Stimulated activated effector memory CD8-positive, alpha-beta T cell treated with anti-CD3 and anti-CD28 coated beads, Interleukin-12 subunit alpha, Interleukin-12 subunit beta, amount 100 ng/mL, for 72 hours (primary cell): ENCODE data around the gene RTEL1.

Source experiments
- ATAC-seq: fragments of 150-1000 bp; cut with Tn5 transposase; 2 replicates; pipeline ENCODE4 v1.10.0; 2021
- DNase-seq, 2 donors: peaks; one replicate each; pipeline ENCODE4 v3.0.0; 2021 to 2022; ENCODE audit warnings: low spot score in 2 of 2
- H3K27ac Mint-ChIP-seq: one replicate; pipeline ENCODE4 v1.8.0; 2022; ENCODE audit warnings: mild to moderate bottlenecking, mixed read lengths
- H3K36me3 Mint-ChIP-seq: one replicate; pipeline ENCODE4 v1.8.0; 2022; ENCODE audit warnings: mild to moderate bottlenecking, mixed read lengths
- H3K4me1 Mint-ChIP-seq: one replicate; pipeline ENCODE4 v1.8.0; 2022; ENCODE audit warnings: mixed read lengths
- H3K4me3 Mint-ChIP-seq: one replicate; pipeline ENCODE4 v1.8.0; 2022; ENCODE audit warnings: mild to moderate bottlenecking, mixed read lengths
- H3K9me3 Mint-ChIP-seq: one replicate; pipeline ENCODE4 v1.8.0; 2022; ENCODE audit warnings: mixed read lengths

The RTEL1 gene

DNA sequence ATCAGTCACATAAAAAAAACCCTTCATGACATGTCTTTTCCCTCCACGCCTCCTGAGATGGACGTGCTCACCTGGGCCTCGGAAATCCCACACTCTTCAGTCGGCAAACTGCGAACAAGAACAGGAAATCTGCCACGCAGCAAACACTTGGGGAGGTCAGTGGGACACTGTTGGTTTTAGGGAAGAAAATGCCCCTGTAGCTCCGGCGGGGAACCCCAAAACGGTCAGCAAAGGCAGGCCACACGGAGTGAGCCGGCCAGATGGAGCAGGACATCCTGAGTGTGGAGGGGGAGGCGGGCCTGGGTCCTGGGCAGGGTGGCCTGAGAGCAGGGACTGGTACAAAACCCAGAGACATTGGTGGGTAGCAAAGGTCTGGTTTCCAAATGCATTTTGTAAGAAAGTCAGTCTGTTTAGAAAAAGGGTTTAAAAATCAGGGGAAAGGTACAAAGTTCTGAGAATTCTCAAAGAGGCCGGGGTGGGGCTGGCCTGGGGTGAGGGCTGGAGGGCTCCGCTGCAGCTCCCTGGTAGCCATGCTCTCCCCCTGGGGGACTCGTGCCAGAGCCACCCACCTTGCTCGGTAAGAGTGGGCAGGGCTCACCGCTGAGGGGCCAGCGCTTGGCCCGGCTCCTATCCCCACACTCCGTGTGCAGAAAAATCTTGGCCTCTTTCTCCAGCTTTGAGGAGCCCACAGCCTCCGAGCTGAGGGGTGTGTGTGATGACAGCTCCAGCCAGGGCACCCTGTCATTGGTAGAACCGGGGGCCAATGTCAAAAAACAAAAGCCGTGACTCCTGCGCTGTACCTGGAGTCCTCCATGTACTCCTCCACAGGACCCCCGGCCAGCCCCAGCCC is 86.7 kb downstream of the RTEL1 start:
- Mint-ChIP-seq H3K9me3 (no peaks in the 10 kb centered on the region), H3K4me3 (no peak overlapping the region), H3K4me1 (peaks cover 4% of the 10 kb centered on the region), H3K27ac (no peak overlapping the region), H3K36me3 (peaks cover 17% of the 10 kb centered on the region)
- ATAC-seq (no peak), DNase-seq (no peak)

DNA sequence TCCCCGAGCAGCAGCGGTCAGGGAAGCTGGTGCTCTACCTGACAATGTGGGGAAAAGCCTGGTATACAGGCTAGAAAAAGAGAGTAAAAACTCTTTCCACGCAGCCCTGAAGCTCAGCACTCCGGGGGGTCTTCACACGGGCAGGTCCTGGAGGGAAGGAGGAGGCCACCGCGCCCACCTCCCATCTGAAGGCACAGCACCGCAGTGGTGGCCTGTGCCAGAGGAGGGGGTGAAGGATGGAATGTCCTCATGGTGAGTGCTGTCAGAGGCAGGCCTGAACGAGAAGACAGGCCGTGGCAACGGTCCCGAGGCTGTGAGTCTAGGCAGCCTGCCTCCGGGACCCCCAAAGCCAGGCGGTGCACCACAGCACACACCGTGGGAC is 87.3 kb downstream of the RTEL1 start:
- DNase-seq = no peak
- Mint-ChIP-seq H3K27ac (no peak overlapping the region), H3K4me3 (no peak overlapping the region), H3K4me1 (peaks cover 5% of the 10 kb centered on the region), H3K36me3 (peaks cover 17% of the 10 kb centered on the region), H3K9me3 (no peaks in the 10 kb centered on the region)
- no peak for ATAC-seq
